GM23248 (cell line): ENCODE data around the gene JARID2. TPM values are rescaled to one million over a fixed set of nuclear protein-coding genes. Genes with fewer than 3 reads are reported as not detected.

Experiments
- DNase-seq: peaks from one replicate; pipeline ENCODE4 v3.0.0-alpha.2; 2015
- H2AFZ ChIP-seq: fragments of 200-600 bp; sonication (generic); 2 replicates; pipeline ENCODE4 v1.6.1; 2016; ENCODE audit warnings: antibody characterized with exemption
- H3F3A ChIP-seq: fragments of 200-600 bp; sonication (generic); 2 replicates; pipeline ENCODE4 v1.6.1; 2016; ENCODE audit warnings: mild to moderate bottlenecking, antibody characterized with exemption, mixed run types; ENCODE audit not compliant: insufficient read depth
- H3K27ac ChIP-seq: fragments of 200-600 bp; sonication (generic); 2 replicates; pipeline ENCODE4 v1.5.1; 2016; ENCODE audit warnings: mild to moderate bottlenecking
- H3K27me3 ChIP-seq: fragments of 200-600 bp; sonication (generic); replicated peaks from 2 replicates; pipeline ENCODE4 v1.6.1; 2016; ENCODE audit warnings: mild to moderate bottlenecking; ENCODE audit not compliant: insufficient read depth
- H3K36me3 ChIP-seq: fragments of 200-600 bp; sonication (generic); 2 replicates; pipeline ENCODE4 v1.6.1; 2016; ENCODE audit warnings: low read depth, mild to moderate bottlenecking
- H3K4me1 ChIP-seq: fragments of 200-600 bp; sonication (generic); 2 replicates; pipeline ENCODE4 v1.6.1; 2016; ENCODE audit warnings: mild to moderate bottlenecking; ENCODE audit not compliant: insufficient read depth
- H3K4me2 ChIP-seq: fragments of 200-600 bp; sonication (generic); one replicate; pipeline ENCODE4 v1.6.1; 2016; ENCODE audit warnings: mild to moderate bottlenecking; ENCODE audit not compliant: unreplicated experiment
- H3K4me3 ChIP-seq: fragments of 200-600 bp; sonication (generic); 2 replicates; pipeline ENCODE4 v1.5.1; 2016; ENCODE audit warnings: mild to moderate bottlenecking
- H3K79me2 ChIP-seq: fragments of 200-600 bp; sonication (generic); 2 replicates; pipeline ENCODE4 v1.6.1; 2016; ENCODE audit warnings: mild to moderate bottlenecking; ENCODE audit not compliant: insufficient read depth
- H3K9ac ChIP-seq: fragments of 200-600 bp; sonication (generic); 2 replicates; pipeline ENCODE4 v1.6.1; 2016; ENCODE audit warnings: mild to moderate bottlenecking
- H3K9me2 ChIP-seq: fragments of 200-600 bp; sonication (generic); 2 replicates; pipeline ENCODE4 v1.6.1; 2016; ENCODE audit warnings: mixed run types, mild to moderate bottlenecking, moderate library complexity; ENCODE audit not compliant: insufficient read depth
- H3K9me3 ChIP-seq: fragments of 200-600 bp; sonication (generic); one replicate; pipeline ENCODE4 v1.6.1; 2017; ENCODE audit warnings: low read depth
- H4K20me1 ChIP-seq: fragments of 200-600 bp; sonication (generic); 2 replicates; pipeline ENCODE4 v1.6.0; 2016; ENCODE audit not compliant: insufficient read depth
- EZH2 ChIP-seq: fragments of 200-600 bp; sonication (generic); IDR thresholded peaks from 2 replicates; pipeline ENCODE4 v1.6.1; 2018; ENCODE audit warnings: antibody characterized with exemption, mild to moderate bottlenecking; ENCODE audit not compliant: insufficient read depth, poor library complexity, severe bottlenecking
- EZH2phosphoT487 ChIP-seq: fragments of 200-600 bp; sonication (generic); IDR thresholded peaks from 2 replicates; pipeline ENCODE4 v1.6.1; 2018; ENCODE audit warnings: antibody characterized with exemption, moderate library complexity, mild to moderate bottlenecking, low read depth; ENCODE audit not compliant: insufficient read depth
- WGBS, 2 experiments: methylation state at CpG; one replicate each; pipeline ENCODE4 v1.1.6; 2015 to 2017; ENCODE audit warnings: low lambda C conversion rate in 2 of 2, low coverage in 1 of 2; ENCODE audit errors: missing lambda C conversion rate in 2 of 2; 5-methylcytosine and 5-hydroxymethylcytosine counted together
- in situ Hi-C: fragments of 300-500 bp; cut with MboI; formaldehyde crosslinking; loops from 2 replicates; pipeline ENCODE4 v1.15.0; 2020
- polyA plus RNA-seq: library from polyadenylated mRNA; unstranded; fragments of >200 nt; fragmentation: Nextera tagmentation; extraction: Ambion mirVana; gene quantifications from 2 replicates; pipeline ENCODE4 v1.2.1, GENCODE V29; 2016
- total RNA-seq: library from RNA; depleted of rRNA; stranded (reverse); fragments of >200 nt; shearing (Covaris generic); gene quantifications from 2 replicates; pipeline ENCODE4 v1.2.3, GENCODE V29; 2014

JARID2 gene
- total and polyA plus RNA-seq, 2 experiments from 2014 or later, result 3.9 to 9.3 TPM

DNA sequence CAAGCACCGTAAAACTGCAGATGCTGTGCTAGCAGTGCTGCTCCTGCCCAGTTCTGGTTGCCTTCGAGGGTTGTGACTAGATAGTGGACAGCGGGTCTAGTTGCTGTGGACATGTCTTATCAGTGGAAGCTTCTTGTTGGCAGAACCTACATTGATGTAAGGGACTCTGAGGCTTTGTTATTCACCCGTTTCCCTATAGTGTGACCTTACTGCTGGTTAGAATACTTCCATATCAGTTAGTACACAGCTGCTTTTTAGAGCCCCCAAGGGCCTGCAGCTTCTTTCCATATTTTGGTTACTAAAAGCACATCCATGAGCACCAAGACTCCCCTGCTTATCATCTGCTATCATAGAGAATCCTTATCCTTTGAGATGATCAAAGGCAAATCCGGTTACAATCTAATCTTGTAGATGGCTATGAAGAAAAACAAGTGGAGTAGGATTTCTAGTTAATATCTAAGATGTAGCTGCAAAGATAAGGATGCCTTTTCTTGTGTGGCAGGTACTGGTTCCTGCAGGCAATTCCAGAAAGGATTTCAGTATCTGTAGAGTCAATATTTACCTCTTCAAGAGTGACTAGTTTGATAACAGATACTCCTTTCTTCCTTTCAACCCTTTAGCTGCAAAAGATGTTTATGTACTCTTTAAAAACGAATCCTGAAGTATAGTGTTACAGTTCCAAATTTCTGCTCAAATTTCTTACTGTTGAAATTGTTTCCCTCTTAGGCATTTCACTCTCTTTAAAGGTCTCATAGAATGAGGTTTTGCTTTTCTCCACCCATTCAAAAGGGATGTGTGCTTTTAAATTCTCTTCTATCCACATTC, 163.6 kb downstream of the JARID2 start:
- no peak for DNase-seq
- Histone ChIP-seq H3K27me3 (no peaks in the 10 kb centered on the region), H3K9ac (no peak overlapping the region), H3F3A (no peaks in the 10 kb centered on the region), H4K20me1 (peaks cover 18% of the 10 kb centered on the region; the same call in 1 of the 2 replicates), H3K36me3 (no peaks in the 10 kb centered on the region), H3K9me2 (no peaks in the 10 kb centered on the region), H3K27ac (no peak overlapping the region), H3K4me1 (0 out of 2 replicates have a peak, but pooled peaks cover 3% of the 10 kb centered on the region), H2AFZ (no peak overlapping the region), H3K4me3 (no peak overlapping the region), H3K4me2 (no peak overlapping the region), H3K9me3 (no peaks in the 10 kb centered on the region), H3K79me2 (peaks cover 100% of the 10 kb centered on the region)
- in situ Hi-C loops, result no loop called here
- WGBS, 2 experiments, result 81 to 90% methylated on average over 6 of the region's 6 CpGs
- TF ChIP-seq EZH2 (no peak), EZH2phosphoT487 (no peak)

DNA sequence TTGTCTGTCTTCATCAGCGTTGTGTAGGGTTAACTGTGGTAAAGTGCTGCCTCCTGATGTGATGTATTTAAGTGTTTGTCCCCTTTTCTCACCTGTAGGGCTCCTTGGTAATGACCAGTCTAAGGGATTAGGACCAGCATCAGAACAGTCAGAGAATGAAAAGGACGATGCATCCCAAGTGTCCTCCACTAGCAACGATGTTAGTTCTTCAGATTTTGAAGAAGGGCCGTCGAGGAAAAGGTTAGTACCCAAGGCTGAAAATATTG, 164.2 kb downstream of the JARID2 start:
- Histone ChIP-seq H3K9ac (no peak overlapping the region), H3K79me2 (peaks cover 95% of the 10 kb centered on the region), H4K20me1 (peaks cover 15% of the 10 kb centered on the region; the same call in 1 of the 2 replicates), H3K4me2 (no peak overlapping the region), H3F3A (no peaks in the 10 kb centered on the region), H2AFZ (no peak overlapping the region), H3K4me3 (no peak overlapping the region), H3K9me2 (no peaks in the 10 kb centered on the region), H3K4me1 (0 out of 2 replicates have a peak, but pooled peaks cover 3% of the 10 kb centered on the region), H3K9me3 (no peaks in the 10 kb centered on the region), H3K27ac (no peak overlapping the region), H3K27me3 (no peaks in the 10 kb centered on the region), H3K36me3 (no peaks in the 10 kb centered on the region)
- 90 to 91% methylated on average over 5 of the region's 5 CpGs for WGBS, 2 experiments
- in situ Hi-C loops, result no loop called here
- no peak for DNase-seq
- no peak for TF ChIP-seq EZH2phosphoT487
- no peak for TF ChIP-seq EZH2

DNA sequence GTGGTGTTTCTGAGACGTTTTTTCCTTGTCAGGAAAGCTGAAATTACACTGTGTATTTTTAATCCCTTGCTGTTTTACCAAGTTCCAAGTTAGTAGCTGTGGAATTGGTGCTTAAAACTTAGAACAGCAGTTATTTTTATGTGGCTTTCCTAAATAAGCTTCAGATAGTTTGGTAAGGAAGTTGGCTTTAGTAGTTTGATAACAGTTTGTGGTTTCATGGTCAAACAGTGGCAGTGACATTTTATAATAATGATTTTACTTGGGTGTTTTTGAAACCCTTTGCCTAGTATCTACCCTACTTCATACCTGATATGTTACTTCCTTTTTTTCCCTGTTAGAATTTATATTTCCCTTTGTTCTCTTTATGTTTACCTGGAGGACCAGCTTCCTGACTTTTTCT, 164.9 kb downstream of the JARID2 start:
- no peaks in the 10 kb centered on the region for H3K36me3 ChIP-seq
- H4K20me1 ChIP-seq, result peaks cover 10% of the 10 kb centered on the region; the same call in 1 of the 2 replicates
- H3K27me3 ChIP-seq, result no peaks in the 10 kb centered on the region
- H3K4me2 ChIP-seq, result no peak overlapping the region
- no peak overlapping the region for H3K9ac ChIP-seq
- H3K9me3 ChIP-seq, result no peaks in the 10 kb centered on the region
- H3K4me1 ChIP-seq, result 0 out of 2 replicates have a peak, but pooled peaks cover 3% of the 10 kb centered on the region
- 21 to 31% methylated on average over 1 of the region's 1 CpG for WGBS, 2 experiments
- no peak overlapping the region for H3K27ac ChIP-seq
- no peak overlapping the region for H2AFZ ChIP-seq
- no peak overlapping the region for H3K4me3 ChIP-seq
- in situ Hi-C loops, result no loop called here
- no peaks in the 10 kb centered on the region for H3K9me2 ChIP-seq
- no peaks in the 10 kb centered on the region for H3F3A ChIP-seq
- no peak for DNase-seq
- H3K79me2 ChIP-seq, result peaks cover 88% of the 10 kb centered on the region
- TF ChIP-seq EZH2, result no peak
- TF ChIP-seq EZH2phosphoT487, result no peak

DNA sequence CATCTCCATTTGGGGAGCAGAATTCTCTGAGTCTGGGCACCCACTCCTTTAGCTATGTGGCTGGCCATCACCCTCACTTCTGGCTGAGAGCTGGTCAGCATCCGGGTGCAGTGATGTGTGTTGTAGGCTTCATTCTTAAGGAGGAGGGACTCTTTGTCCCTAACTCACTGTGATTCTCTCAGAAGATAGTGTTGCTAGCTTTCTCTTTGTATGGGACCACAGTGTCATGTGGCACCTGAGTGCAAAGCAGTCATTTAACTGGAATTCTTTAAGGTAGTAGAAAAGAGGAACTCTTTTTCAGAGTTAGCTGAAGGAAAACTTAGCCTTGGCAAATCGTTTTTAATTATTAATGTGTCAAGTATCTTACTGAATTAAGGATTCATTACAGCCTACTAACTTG, 165.9 kb downstream of the JARID2 start:
- H3K9me3 ChIP-seq, result no peaks in the 10 kb centered on the region
- no peak for TF ChIP-seq EZH2
- TF ChIP-seq EZH2phosphoT487, result no peak
- H3K36me3 ChIP-seq, result no peaks in the 10 kb centered on the region
- H3K4me1 ChIP-seq, result 0 out of 2 replicates have a peak, but pooled peaks cover 3% of the 10 kb centered on the region
- no peak overlapping the region for H3K9ac ChIP-seq
- DNase-seq, result no peak
- peaks cover 5% of the 10 kb centered on the region; the same call in 1 of the 2 replicates for H4K20me1 ChIP-seq
- no peak overlapping the region for H2AFZ ChIP-seq
- 84 to 87% methylated on average over 2 of the region's 2 CpGs for WGBS, 2 experiments
- H3K27me3 ChIP-seq, result no peaks in the 10 kb centered on the region
- no peak overlapping the region for H3K4me2 ChIP-seq
- H3K79me2 ChIP-seq, result peaks cover 79% of the 10 kb centered on the region
- H3K4me3 ChIP-seq, result no peak overlapping the region
- H3K27ac ChIP-seq, result no peak overlapping the region
- no peaks in the 10 kb centered on the region for H3F3A ChIP-seq
- no peaks in the 10 kb centered on the region for H3K9me2 ChIP-seq
- in situ Hi-C loops, result no loop called here
